Measurements from ENCODE around the gene LHPP. TPM values are rescaled to one million over a fixed set of nuclear protein-coding genes. Genes with fewer than 3 reads are reported as not detected.
A peak's percentile ranks its signal among the peaks of the same experiment; 100 is the strongest.
"Not testable (repeated sequence)": the region's sequence is repeated elsewhere in the genome, so short reads cannot be mapped to it uniquely, and the experiment has no call there.

Gene LHPP
- polyA plus RNA-seq, 2 of the 4 experiments (the other 2 are of a cell fraction), result 14.4 to 18.6 TPM

GRCh38 chr10:124436191-124436638 is 25.4 kb upstream of the LHPP start (continued):
- TF ChIP-seq TFCP2L1 (CRISPR knock-in tag; IDR thresholded peaks at IDR 0.05), result no peak

- H3K4me2 ChIP-seq; H3K4me1 ChIP-seq; H3K27ac ChIP-seq; CTCF ChIA-PET; FAIRE-seq; H3K9me3 ChIP-seq; POLR2A ChIA-PET; H3K4me3 ChIP-seq; ATAC-seq; DNase-seq (ENCODE audit: low read depth in 1 of 2, low spot score in 1 of 2): not testable (repeated sequence)
- 59% methylated on average over 5 of the region's 5 CpGs for WGBS (ENCODE audit: missing lambda C conversion rate)
Observed at GRCh38 chr10:124441694-124442093, 19.9 kb upstream of the LHPP start.

GRCh38 chr10:124446830-124447750 is 14.5 kb upstream of the LHPP start:
- FAIRE-seq (no peak), ATAC-seq (no peak), DNase-seq (ENCODE audit: low read depth in 1 of 2, low spot score in 1 of 2) (no peak)
- no peak overlapping the region for H3K4me3 ChIP-seq
- ChIA-PET CTCF (no interaction called here), POLR2A (no interaction called here)
- no peak overlapping the region for H3K27ac ChIP-seq
- TF ChIP-seq ZFP36 (IDR thresholded peaks at IDR 0.05; ENCODE audit: borderline replicate concordance, partially characterized antibody) (no peak), CEBPB (IDR thresholded peaks at IDR 0.05) (no peak), JUN (IDR thresholded peaks at IDR 0.05) (no peak)
- 77% methylated on average over 56 of the region's 71 CpGs for WGBS (ENCODE audit: missing lambda C conversion rate)
- H3K4me1 ChIP-seq, result peaks cover 14% of the 10 kb centered on the region
- H3K4me2 ChIP-seq, result peak overlapping the region; percentile 16; the same call in 1 of the 3 replicates
- no peaks in the 10 kb centered on the region for H3K9me3 ChIP-seq

- DNase-seq (ENCODE audit: low read depth in 1 of 2, low spot score in 1 of 2) (no peak), FAIRE-seq (no peak), ATAC-seq (no peak)
- 73% methylated on average over 37 of the region's 60 CpGs for WGBS (ENCODE audit: missing lambda C conversion rate)
- TF ChIP-seq TFCP2L1 (CRISPR knock-in tag; IDR thresholded peaks at IDR 0.05) (no peak), RFX5 (IDR thresholded peaks at IDR 0.05) (no peak), KDM5A (IDR thresholded peaks at IDR 0.05) (no peak), REST (IDR thresholded peaks at IDR 0.05) (no peak), CTCF (IDR thresholded peaks at IDR 0.05) (no peak), EP300 (IDR thresholded peaks at IDR 0.05) (no peak), HOXB13 (CRISPR knock-in tag; IDR thresholded peaks at IDR 0.05; ENCODE audit: low read depth) (no peak), JUNB (IDR thresholded peaks at IDR 0.05) (no peak), CBX2 (IDR thresholded peaks at IDR 0.05; ENCODE audit: borderline replicate concordance, low read depth) (no peak), HEYL (CRISPR knock-in tag; IDR thresholded peaks at IDR 0.05) (no peak), PHF8 (IDR thresholded peaks at IDR 0.05; ENCODE audit: borderline replicate concordance, low read depth) (no peak), ZNF302 (CRISPR knock-in tag; IDR thresholded peaks at IDR 0.05) (no peak), HDAC2 (IDR thresholded peaks at IDR 0.05) (no peak), POLR2AphosphoS2 (conservative IDR thresholded peaks at IDR 0.05; ENCODE audit: low read length) (no peak), ESRRA (IDR thresholded peaks at IDR 0.05; ENCODE audit: borderline replicate concordance, low read length) (no peak), HES2 (IDR thresholded peaks at IDR 0.05) (no peak)
- peaks cover 14% of the 10 kb centered on the region for H3K4me1 ChIP-seq
- H3K9me3 ChIP-seq, result no peaks in the 10 kb centered on the region
- no peak overlapping the region for H3K4me3 ChIP-seq
- ChIA-PET CTCF (no interaction called here), POLR2A (no interaction called here)
- peak overlapping the region; percentile 16; the same call in 1 of the 3 replicates for H3K4me2 ChIP-seq
- no peak overlapping the region for H3K27ac ChIP-seq
Observed at GRCh38 chr10:124447751-124448466, 13.7 kb upstream of the LHPP start.
